ENCODE results near the gene MICAL3.

- TF ChIP-seq, protein P1, sequence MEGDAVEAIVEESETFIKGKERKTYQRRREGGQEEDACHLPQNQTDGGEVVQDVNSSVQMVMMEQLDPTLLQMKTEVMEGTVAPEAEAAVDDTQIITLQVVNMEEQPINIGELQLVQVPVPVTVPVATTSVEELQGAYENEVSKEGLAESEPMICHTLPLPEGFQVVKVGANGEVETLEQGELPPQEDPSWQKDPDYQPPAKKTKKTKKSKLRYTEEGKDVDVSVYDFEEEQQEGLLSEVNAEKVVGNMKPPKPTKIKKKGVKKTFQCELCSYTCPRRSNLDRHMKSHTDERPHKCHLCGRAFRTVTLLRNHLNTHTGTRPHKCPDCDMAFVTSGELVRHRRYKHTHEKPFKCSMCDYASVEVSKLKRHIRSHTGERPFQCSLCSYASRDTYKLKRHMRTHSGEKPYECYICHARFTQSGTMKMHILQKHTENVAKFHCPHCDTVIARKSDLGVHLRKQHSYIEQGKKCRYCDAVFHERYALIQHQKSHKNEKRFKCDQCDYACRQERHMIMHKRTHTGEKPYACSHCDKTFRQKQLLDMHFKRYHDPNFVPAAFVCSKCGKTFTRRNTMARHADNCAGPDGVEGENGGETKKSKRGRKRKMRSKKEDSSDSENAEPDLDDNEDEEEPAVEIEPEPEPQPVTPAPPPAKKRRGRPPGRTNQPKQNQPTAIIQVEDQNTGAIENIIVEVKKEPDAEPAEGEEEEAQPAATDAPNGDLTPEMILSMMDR (IDR thresholded peaks at IDR 0.05), result no peak
- TF ChIP-seq POLR2AphosphoS5 (IDR thresholded peaks at IDR 0.05) (no peak), POLR2A (IDR thresholded peaks at IDR 0.05) (no peak), EP300 (IDR thresholded peaks at IDR 0.05) (no peak)
Measured at GRCh38 chr22:17880468-17880867, 143.9 kb downstream of the MICAL3 start.
